ENCODE data around the gene ADCK1. TPM values are rescaled to one million over a fixed set of nuclear protein-coding genes. Genes with fewer than 3 reads are reported as not detected.
"Not testable (repeated sequence)": the region's sequence is repeated elsewhere in the genome, so short reads cannot be mapped to it uniquely, and the experiment has no call there.

The ADCK1 gene
- total RNA-seq, 3 donors from 2014 or later, result 7.7 to 10.9 (median 9.3) TPM

GRCh38 chr14:77912754-77913556 lies 113.0 kb downstream of the ADCK1 start:
- Mint-ChIP-seq H3K27me3 (ENCODE audit: low read depth) (no peaks in the 10 kb centered on the region), H3K4me1 (ENCODE audit: low read depth) (peaks cover 6% of the 10 kb centered on the region), H3K36me3 (ENCODE audit: insufficient read depth) (peaks cover 27% of the 10 kb centered on the region), H3K9me3 (no peaks in the 10 kb centered on the region), H3K4me3 (no peak overlapping the region)
- DNase-seq (no peak), ATAC-seq (no peak)

DNA sequence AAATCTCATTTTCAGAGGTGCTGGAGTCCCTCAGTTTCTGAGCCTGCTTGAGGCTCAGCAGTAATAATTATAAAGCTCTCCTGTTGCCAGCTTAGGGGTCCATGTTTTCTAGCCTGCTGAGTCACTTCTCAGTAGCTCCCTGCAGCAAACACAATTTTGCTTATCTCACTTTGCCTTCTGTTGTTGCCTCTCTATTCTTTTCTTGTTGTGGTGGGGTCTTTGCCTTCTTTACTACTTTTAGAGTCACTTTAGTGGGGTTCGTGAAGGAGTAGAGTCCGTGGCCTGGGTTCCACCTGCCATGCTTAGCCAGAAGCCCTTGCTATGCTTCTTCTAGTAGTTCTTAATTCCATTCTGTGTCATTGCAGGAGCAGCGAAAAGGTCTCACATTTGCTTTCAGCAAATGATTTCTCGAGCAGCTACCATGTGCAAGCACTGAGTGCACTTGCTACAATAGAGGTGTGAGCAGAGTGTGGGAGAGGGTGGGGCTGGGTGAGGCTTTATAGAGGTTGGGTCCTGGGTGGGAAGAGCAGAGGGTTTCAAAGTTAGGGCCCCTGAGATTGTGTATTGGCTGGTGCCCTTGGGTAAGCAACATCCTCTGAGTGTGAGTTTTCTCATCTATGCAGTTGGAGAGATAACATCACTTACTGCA lies 114.3 kb downstream of the ADCK1 start:
- Mint-ChIP-seq H3K4me3 (no peak overlapping the region), H3K9me3 (no peaks in the 10 kb centered on the region), H3K36me3 (ENCODE audit: insufficient read depth) (peaks cover 26% of the 10 kb centered on the region), H3K4me1 (ENCODE audit: low read depth) (no peaks in the 10 kb centered on the region), H3K27me3 (ENCODE audit: low read depth) (no peaks in the 10 kb centered on the region)
- no peak for ATAC-seq
- DNase-seq, result no peak

GRCh38 chr14:77915390-77915789 lies 115.5 kb downstream of the ADCK1 start:
- not testable (repeated sequence) for ATAC-seq; H3K4me3 Mint-ChIP-seq; H3K9me3 Mint-ChIP-seq; H3K4me1 Mint-ChIP-seq (ENCODE audit: low read depth); DNase-seq; H3K27me3 Mint-ChIP-seq (ENCODE audit: low read depth)
- H3K36me3 Mint-ChIP-seq (ENCODE audit: insufficient read depth), result peaks cover 25% of the 10 kb centered on the region

- H3K4me3 Mint-ChIP-seq, result no peak overlapping the region
- no peaks in the 10 kb centered on the region for H3K4me1 Mint-ChIP-seq (ENCODE audit: low read depth)
- no peaks in the 10 kb centered on the region for H3K27me3 Mint-ChIP-seq (ENCODE audit: low read depth)
- H3K36me3 Mint-ChIP-seq (ENCODE audit: insufficient read depth), result peaks cover 19% of the 10 kb centered on the region
- DNase-seq (no peak), ATAC-seq (no peak)
- peaks cover 5% of the 10 kb centered on the region for H3K9me3 Mint-ChIP-seq
These were observed 117.7 kb downstream of the ADCK1 start for GRCh38 chr14:77917491-77918201.

DNA sequence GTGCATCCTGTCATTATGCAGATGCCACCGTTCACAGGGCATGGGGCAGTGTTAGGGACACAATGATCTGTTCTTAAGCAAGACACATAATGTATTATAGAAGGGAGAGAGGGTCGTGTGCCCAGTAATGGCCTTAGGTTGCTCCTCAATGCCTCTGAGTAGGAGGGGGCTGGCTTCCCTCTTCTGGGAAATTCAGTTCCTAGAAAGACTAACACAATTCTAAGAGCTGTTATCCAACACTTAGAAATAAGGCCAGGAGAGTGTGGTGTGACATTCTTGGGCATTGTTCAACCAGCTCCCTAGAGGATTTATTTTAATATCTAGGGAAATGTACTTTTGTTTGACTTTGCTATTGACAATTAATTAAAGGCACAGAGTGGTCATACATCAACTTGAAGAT lies 118.5 kb downstream of the ADCK1 start:
- H3K4me1 Mint-ChIP-seq (ENCODE audit: low read depth), result no peaks in the 10 kb centered on the region
- DNase-seq (no peak), ATAC-seq (no peak)
- H3K36me3 Mint-ChIP-seq (ENCODE audit: insufficient read depth), result peaks cover 18% of the 10 kb centered on the region
- H3K27me3 Mint-ChIP-seq (ENCODE audit: low read depth), result no peaks in the 10 kb centered on the region
- H3K4me3 Mint-ChIP-seq, result no peak overlapping the region
- peaks cover 5% of the 10 kb centered on the region for H3K9me3 Mint-ChIP-seq

DNA sequence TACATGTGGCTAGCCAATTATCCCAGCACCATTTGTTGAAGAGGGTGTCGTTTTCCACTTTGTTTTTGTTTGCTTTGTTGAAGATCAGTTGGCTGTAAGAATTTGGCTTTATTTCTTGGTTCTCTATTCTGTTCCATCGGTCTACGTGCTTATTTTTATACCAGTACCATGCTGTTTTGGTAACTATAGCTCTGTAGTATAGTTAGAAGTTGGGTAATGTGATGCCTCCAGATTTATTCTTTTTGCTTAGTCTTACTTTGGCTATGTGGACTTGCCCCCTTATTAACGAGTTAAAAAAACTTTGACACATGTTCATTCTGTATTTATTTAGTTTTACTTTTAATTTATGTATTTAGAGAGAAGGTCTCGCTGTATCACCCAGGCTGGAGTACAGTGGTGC lies 120.4 kb downstream of the ADCK1 start:
- Mint-ChIP-seq H3K4me1 (ENCODE audit: low read depth) (no peaks in the 10 kb centered on the region), H3K4me3 (no peak overlapping the region), H3K36me3 (ENCODE audit: insufficient read depth) (peaks cover 11% of the 10 kb centered on the region), H3K9me3 (peaks cover 5% of the 10 kb centered on the region), H3K27me3 (ENCODE audit: low read depth) (no peaks in the 10 kb centered on the region)
- DNase-seq, result no peak
- ATAC-seq, result no peak

GRCh38 chr14:77921818-77922217 lies 121.9 kb downstream of the ADCK1 start:
- no peak for DNase-seq
- Mint-ChIP-seq H3K4me1 (ENCODE audit: low read depth) (no peaks in the 10 kb centered on the region), H3K27me3 (ENCODE audit: low read depth) (no peaks in the 10 kb centered on the region), H3K9me3 (peaks cover 5% of the 10 kb centered on the region), H3K36me3 (ENCODE audit: insufficient read depth) (peaks cover 16% of the 10 kb centered on the region), H3K4me3 (no peak overlapping the region)
- ATAC-seq, result no peak

DNA sequence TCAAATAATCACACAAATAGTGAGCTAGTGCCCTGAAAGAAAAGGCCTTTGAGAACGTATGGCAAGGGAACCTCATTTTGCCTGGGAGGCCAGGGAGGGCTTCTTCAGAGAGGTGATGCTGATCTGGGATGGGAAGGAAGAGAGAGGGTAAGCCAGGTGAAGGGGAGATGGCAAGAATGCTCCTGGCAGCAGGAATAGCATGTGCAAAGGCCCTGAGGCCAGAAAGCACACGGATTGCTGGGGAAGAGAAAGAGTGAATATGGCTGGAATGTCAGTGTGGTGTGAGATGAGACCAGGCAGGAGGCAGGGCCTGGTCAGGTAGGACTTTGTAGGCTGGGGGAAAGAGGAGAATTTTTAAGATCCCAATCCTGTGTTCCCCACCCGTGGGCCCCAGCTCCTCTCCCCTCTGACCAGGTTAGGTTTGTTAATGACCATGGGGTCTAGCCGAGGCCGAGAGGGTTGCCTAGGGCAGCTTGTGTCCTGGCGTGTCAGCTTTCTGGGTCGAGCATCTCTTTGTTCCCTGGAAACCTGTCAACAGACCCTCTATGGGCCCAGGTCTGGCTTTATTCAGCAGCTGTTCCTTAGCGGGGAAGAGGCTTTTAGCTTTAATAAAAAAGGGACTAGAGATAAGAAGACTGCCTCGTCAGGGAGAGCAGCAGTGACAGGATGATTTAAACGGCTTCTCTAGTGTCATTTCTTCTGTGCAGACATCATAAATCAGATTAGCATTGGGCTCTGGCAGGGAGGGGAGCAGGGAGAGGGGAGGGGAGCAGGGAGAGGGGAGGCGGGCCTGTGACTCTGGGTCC lies 123.4 kb downstream of the ADCK1 start:
- DNase-seq (no peak), ATAC-seq (no peak)
- H3K4me3 Mint-ChIP-seq, result no peak overlapping the region
- H3K36me3 Mint-ChIP-seq (ENCODE audit: insufficient read depth), result peaks cover 20% of the 10 kb centered on the region
- H3K27me3 Mint-ChIP-seq (ENCODE audit: low read depth), result no peaks in the 10 kb centered on the region
- peaks cover 5% of the 10 kb centered on the region for H3K9me3 Mint-ChIP-seq
- H3K4me1 Mint-ChIP-seq (ENCODE audit: low read depth), result no peaks in the 10 kb centered on the region

DNA sequence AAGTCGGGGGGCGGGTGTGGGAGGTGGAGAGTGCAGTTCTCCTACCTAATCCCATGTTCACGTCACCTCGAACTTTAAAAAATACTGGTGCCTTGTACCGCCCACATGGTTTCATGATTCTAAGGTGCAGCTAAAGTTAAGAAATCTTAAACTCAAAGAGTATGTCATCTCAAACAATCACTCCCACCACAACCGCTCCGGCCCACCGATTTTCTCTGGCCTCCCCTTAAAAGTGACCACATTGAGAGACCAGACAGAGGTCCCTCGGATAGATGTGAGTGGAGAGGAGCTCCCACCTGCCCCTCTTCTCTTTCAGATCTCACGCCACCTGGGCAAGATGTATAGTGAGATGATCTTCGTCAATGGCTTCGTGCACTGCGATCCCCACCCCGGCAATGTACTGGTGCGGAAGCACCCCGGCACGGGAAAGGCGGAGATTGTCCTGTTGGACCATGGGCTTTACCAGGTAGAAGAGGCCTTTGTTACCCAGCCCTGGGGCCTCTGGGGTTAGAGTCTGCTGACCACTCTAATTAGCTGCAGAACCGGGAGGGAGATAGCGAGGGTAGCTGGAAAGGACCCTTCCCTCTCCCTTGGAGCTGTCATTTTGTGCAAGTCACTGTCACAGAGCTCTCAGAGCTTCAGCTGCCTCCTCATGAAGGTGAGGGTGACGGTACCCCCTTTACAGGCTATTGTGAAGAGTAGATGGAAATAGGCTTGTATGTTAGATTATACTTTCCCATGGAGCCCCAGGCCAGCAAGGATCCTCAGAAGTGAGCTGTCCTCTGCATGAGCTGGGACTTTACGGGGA lies 124.4 kb downstream of the ADCK1 start:
- Mint-ChIP-seq H3K4me3 (no peak overlapping the region), H3K4me1 (ENCODE audit: low read depth) (no peaks in the 10 kb centered on the region), H3K9me3 (peaks cover 5% of the 10 kb centered on the region), H3K27me3 (ENCODE audit: low read depth) (no peaks in the 10 kb centered on the region), H3K36me3 (ENCODE audit: insufficient read depth) (peaks cover 15% of the 10 kb centered on the region)
- no peak for DNase-seq
- ATAC-seq, result no peak

- no peaks in the 10 kb centered on the region for H3K27me3 Mint-ChIP-seq (ENCODE audit: low read depth)
- H3K4me3 Mint-ChIP-seq, result no peak overlapping the region
- H3K9me3 Mint-ChIP-seq, result no peaks in the 10 kb centered on the region
- ATAC-seq (no peak), DNase-seq (no peak)
- peaks cover 25% of the 10 kb centered on the region for H3K36me3 Mint-ChIP-seq (ENCODE audit: insufficient read depth)
- H3K4me1 Mint-ChIP-seq (ENCODE audit: low read depth), result no peaks in the 10 kb centered on the region
These were observed 127.0 kb downstream of the ADCK1 start for GRCh38 chr14:77926942-77927341.

- no peak for DNase-seq
- H3K4me1 Mint-ChIP-seq (ENCODE audit: low read depth), result no peaks in the 10 kb centered on the region
- peaks cover 19% of the 10 kb centered on the region for H3K9me3 Mint-ChIP-seq
- H3K27me3 Mint-ChIP-seq (ENCODE audit: low read depth), result no peaks in the 10 kb centered on the region
- no peak for ATAC-seq
- peaks cover 59% of the 10 kb centered on the region for H3K36me3 Mint-ChIP-seq (ENCODE audit: insufficient read depth)
- no peak overlapping the region for H3K4me3 Mint-ChIP-seq
These were observed 131.5 kb downstream of the ADCK1 start for GRCh38 chr14:77931441-77931840.

GRCh38 chr14:77936138-77936639 lies 136.3 kb downstream of the ADCK1 start:
- H3K9me3 Mint-ChIP-seq, result peaks cover 25% of the 10 kb centered on the region
- H3K27me3 Mint-ChIP-seq (ENCODE audit: low read depth), result no peaks in the 10 kb centered on the region
- peaks cover 49% of the 10 kb centered on the region for H3K36me3 Mint-ChIP-seq (ENCODE audit: insufficient read depth)
- no peak for ATAC-seq
- H3K4me1 Mint-ChIP-seq (ENCODE audit: low read depth), result no peaks in the 10 kb centered on the region
- DNase-seq, result no peak
- H3K4me3 Mint-ChIP-seq, result no peak overlapping the region

DNA sequence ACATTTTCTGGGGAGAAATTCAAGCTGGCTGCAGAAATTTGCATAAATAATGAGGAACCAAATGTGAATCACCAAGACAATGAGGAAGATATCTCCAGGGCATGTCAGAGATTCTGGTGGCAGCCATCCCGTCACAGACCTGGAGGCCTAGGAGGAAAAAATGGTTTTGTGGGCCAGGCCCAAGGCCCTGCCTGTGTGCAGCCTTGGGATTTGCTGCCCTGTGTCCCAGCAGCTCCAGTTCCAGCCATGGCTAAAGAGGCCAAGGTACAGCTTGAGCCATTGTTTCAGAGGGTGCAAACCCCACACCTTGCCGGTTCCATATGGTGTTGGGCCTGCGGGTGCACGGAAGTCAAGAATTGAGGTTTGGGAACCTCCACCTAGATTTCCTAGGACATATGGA lies 147.5 kb downstream of the ADCK1 start:
- DNase-seq (no peak), ATAC-seq (no peak)
- H3K4me1 Mint-ChIP-seq (ENCODE audit: low read depth), result no peaks in the 10 kb centered on the region
- no peaks in the 10 kb centered on the region for H3K36me3 Mint-ChIP-seq (ENCODE audit: insufficient read depth)
- H3K9me3 Mint-ChIP-seq, result peaks cover 11% of the 10 kb centered on the region
- H3K4me3 Mint-ChIP-seq, result no peak overlapping the region
- no peaks in the 10 kb centered on the region for H3K27me3 Mint-ChIP-seq (ENCODE audit: low read depth)

Measured in activated T-cell treated with anti-CD3 and anti-CD28 coated beads, Interleukin-2, amount 50 U/mL, for 4 hours (primary cell).